ENCODE data around the gene SLC38A7. TPM values are rescaled to one million over a fixed set of nuclear protein-coding genes. Genes with fewer than 3 reads are reported as not detected.
"Not testable (repeated sequence)": the region's sequence is repeated elsewhere in the genome, so short reads cannot be mapped to it uniquely, and the experiment has no call there.

The SLC38A7 gene
- total RNA-seq, 1 experiment from 2014 or later: 22.2 TPM

DNA sequence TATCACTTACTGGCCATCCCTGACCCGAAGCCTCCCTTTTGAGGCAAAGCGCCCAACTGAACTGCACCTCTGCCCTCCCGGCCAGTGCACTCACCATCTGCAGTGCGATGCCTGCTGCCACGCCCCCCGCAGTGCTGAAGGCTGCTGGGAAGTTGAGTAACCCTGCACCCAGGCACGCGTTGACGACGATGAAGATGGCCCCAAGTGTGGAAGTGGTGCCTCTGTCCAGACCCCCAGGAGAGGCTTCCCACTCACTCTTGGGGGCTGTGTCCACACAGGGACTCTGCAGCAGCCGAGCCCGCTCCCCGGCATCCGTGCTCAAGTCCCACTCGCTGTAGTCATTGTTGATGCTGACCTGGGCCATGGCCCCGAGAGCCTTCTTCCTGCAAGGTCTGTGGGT is 4.8 kb downstream of the SLC38A7 start:
- no peak for DNase-seq (ENCODE audit: extremely low read depth, low read depth)

DNA sequence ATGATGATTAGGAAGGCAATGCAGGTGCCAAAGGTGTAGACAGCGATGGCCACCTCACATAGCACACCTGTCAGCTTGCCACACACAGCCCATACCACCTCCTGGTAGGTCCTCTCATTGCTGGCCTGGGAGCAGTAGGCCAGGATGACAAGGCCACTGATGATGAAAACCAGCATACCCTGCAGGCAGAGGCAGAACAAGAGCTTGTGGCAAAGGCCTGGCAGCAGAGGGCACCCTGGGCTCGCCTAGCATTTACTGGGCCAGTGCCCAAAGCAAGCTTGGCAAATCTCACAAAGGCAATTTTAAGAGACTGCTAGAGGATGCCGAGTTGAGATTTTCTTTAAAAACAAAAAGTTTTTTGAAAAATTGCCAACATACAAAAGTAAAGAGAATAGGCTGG is 5.9 kb downstream of the SLC38A7 start:
- DNase-seq (ENCODE audit: extremely low read depth, low read depth): peak; percentile 32

DNA sequence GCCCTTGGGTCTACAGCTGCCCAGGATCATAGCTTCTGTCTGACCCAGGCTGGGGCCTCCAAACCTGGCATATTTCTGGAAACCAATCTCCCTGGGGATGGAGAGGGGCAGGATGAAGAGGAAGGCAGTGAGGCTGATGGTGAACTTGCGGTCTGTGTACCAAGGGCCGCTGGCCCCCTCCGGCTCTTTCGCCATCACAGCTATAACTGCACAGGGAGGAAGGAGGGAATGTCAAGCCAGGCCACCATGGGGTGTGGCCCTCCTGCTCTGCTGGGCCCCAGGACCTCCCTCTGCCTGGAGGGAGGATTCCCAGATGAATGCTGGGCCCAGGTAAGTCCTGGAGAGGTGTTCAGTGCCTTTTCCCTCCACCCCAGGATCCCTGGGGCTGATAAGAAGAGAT is 6.3 kb downstream of the SLC38A7 start:
- DNase-seq (ENCODE audit: extremely low read depth, low read depth): no peak

DNA sequence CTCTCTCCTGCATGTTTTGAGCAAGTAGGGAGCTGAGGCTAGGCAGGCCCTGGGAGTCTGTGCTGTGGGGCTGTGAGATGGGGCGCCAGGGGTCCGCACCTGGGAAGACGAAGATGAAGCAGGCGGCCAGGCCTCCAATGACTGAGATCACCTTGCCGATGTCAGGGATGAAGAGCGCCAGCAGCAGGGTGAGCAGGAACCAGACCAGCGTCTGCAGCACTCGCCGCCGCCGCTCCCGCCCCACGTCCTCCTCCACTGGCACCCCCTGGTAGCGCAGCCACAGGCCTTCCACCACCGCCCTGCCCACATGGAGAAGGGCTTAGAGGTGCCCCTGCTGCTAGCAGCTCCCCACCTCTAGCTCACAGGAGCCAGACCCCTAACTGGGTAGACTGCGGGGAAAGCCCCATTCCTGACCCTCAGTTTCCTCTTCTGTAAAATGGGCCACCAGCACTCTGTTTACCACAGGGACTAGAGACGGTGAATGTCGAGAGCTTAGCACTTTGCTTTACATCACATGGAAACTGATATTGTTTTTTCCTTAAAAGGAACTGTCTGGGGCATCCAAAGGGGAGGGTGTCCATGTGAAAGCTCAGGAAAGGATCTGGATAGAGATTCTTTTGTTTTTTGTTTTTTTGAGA is 13.5 kb downstream of the SLC38A7 start:
- no peak for DNase-seq (ENCODE audit: extremely low read depth, low read depth)

DNA sequence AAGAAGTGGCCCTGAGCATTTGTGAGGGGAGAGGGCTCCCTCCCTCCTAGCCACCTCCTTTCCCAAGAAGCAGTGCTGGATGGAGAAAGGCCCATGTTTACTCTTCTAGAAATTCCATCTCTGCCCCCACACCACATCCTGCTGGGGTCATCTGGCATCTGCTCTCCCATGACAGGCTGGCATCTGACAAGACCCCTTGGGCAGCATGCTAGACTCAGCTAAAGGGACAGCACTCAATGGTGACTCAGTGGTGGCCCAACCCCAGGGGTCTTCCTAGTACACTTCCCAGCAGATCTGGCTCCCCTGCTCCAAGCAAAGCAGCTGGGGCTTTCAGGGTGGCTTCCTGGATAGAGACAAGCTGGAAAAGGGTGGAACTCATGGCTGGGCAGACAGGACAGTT is 14.4 kb downstream of the SLC38A7 start:
- DNase-seq (ENCODE audit: extremely low read depth, low read depth): no peak

DNA sequence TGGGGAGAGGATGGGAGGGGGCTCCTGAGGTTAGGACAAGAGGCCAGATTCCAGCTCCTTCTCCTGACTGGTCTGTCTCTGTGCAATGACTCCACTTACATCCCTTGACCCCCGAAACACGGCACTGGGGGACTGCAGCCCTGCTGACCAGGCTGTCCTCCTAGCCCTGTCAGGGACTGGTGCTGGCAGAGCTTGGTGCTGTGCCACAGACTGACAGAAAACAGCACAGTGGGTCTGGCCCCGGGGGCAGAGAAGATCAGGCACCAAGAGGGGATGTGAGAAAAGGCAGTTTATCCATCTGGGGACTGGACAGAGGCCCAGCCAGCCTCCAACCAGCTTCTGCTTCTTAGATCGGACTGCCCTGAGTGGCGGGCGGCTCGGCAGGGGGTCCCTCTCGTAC is 19.4 kb downstream of the SLC38A7 start:
- DNase-seq (ENCODE audit: extremely low read depth, low read depth): no peak

DNA sequence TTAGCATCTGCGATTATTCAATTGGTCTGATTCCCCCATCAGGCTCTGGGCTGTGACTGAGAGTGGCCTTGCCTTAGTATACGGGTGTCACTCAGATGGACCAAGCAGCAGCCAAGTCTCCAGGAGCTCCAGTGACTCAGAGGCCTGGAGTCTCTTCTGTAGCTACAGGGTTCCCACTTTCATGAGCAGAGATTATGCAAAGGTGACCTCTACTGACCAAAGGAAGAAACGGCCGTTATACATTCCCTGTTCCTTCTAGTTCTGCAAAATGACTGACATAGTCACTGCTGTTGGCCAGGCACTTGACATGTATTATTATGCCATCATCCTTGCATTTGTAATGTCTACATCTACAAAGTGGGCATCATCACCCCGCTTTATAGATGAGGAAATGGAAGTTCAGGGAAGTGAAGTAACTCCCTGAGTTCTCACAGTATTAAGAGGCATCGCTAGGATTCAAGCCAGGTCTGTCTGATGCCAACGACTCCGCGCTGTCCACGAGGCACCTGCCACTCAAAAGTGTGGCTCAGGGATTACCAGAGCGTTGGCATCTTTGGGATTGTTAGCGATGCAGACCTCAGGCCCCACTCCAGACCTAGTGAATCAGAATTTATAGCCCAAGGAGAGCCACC is 23.3 kb downstream of the SLC38A7 start:
- peak; percentile 94 for DNase-seq (ENCODE audit: extremely low read depth, low read depth)

DNA sequence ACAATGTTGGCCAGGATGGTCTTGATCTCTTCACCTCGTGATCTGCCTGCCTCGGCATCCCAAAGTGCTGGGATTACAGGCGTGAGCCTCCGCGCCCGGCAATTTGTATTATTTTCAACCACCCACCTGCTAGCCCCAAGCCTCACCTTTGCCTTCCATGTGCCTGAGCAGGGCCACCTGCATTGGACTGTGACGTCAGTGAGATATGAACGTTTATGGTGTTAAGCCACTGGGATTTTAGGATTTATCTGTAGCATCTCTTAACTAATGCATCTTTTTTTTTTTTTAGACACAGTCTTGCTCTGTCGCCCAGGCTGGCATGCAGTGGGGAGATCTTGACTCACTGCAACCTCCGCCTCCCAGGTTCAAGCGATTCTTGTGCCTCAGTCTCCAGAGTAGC is 24.7 kb downstream of the SLC38A7 start:
- DNase-seq (ENCODE audit: extremely low read depth, low read depth): not testable (repeated sequence)

DNA sequence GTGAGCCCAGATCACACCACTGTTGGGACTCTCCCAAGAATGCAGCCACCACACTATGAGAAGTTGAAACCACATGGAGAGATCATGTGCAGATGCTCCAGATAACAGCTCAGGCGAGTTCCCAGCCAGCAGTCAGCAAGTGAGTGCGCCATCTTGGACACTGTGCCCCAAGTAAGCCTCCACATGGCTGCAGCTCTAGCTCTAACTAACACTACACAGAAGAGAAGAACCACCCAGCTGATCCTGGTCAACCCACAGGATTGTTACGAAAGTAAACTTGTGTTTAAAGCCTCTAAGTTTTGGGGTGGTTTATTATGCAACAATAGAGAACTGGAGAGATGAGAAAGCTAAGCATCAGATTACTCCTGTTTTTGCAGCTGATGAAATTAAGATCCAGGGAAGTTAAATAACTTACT is 25.8 kb downstream of the SLC38A7 start:
- DNase-seq (ENCODE audit: extremely low read depth, low read depth): no peak

DNA sequence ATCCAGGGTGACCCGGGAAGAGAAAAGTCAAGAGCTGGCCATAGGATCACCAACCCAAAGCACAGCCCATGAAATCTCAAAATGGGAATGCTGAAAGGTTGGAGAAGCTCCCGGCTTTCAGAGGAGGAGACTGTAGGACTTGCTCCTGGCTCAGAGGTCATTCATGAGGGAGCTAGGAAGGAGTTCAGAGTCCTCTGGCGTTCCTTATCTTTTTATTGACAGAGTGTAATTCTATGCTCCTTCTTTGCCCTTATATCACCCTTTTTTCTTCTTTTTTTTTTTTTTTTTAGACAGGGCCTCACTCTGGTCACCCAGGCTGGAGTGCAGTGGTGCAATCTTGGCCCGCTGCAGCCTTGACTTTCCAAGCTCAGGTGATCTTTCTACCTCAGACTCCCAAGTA is 27.7 kb downstream of the SLC38A7 start:
- no peak for DNase-seq (ENCODE audit: extremely low read depth, low read depth)

DNA sequence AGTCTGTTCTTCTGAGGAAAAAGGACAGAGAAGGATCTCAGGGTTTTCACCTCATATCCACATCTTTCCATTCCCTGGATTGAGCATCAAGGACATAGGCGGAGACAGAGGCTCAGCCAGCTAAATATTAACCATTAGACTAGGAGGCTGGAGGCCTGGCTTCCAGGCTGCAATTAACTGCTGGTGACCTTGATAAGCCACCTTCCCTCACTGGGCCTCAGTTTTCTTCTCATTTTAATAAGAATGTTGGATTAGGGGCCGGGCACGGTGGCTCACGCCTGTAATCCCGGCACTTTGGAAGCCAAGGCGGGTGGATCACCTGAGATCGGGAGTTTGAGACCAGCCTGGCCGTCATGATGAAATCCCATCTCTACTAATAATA is 29.4 kb downstream of the SLC38A7 start:
- no peak for DNase-seq (ENCODE audit: extremely low read depth, low read depth)

DNA sequence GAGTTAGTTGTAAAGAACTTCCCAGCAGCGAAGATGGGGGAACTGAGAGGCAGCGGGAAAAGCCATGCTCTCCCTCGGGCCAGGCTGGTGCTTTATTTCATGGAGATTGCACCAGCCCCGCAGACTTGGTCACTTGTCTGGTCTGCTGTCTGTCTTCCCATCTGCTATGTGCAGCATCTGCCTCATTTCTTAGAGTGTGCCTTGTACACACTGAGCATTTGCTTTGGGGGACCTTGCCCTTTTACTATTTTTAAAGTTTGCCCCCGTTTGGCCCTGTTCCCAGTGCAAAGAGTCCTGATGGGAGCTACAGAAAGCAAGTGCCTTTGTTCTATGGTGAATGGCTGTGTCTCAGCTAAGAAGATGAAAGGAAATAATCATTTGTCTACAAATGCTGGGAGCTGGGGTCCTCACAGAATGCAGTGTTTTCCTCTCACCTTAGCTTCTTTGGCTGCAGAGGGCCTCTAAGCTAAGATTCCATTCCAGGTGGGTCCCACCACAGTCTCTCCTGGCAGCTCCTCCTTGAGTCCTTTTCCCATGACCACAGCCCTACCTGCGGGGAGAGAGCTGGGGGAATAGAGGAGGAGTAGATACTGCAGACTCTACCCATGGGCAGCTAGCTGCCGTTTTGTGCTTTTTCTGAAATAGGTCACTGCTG is 29.9 kb downstream of the SLC38A7 start:
- DNase-seq (ENCODE audit: extremely low read depth, low read depth): no peak

DNA sequence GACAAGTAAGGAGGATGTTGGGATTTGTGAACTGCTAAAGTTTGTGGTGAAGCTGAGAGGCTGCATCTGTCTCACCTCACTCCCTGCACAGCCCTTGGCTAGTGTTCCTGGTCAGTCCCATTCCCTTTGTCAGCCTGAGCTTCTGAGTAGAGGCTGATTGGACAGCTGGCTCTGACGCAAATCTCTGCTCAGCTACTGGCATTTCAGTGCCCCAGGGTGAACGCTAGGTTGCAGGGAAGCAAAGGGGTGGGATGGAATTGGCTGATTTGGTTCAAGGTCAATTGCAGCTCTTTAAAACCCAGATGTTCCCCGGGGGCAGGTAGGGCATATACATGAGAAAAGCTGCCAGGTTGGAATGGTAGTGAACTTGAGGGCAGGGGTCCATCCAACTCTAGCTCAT is 31.8 kb downstream of the SLC38A7 start:
- DNase-seq (ENCODE audit: extremely low read depth, low read depth): peak; percentile 58

DNA sequence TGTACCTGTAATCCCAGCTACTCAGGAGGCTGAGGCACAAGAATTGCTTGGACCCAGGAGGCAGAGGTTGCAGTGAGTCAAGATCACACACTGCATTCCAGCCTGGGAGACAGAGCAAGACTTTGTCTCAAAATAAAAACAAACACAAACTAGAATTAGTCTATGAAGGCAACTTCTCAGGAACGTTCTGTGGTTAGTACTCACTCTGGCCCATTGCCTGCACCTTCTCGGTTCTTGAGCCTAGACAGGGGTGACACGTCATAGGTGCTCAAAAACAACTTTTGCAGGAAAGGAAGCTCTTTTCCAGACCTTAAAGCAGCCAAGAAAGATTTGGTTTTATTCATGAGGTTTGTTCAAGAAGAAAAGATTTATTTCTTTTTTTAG is 32.6 kb downstream of the SLC38A7 start:
- DNase-seq (ENCODE audit: extremely low read depth, low read depth): no peak

DNA sequence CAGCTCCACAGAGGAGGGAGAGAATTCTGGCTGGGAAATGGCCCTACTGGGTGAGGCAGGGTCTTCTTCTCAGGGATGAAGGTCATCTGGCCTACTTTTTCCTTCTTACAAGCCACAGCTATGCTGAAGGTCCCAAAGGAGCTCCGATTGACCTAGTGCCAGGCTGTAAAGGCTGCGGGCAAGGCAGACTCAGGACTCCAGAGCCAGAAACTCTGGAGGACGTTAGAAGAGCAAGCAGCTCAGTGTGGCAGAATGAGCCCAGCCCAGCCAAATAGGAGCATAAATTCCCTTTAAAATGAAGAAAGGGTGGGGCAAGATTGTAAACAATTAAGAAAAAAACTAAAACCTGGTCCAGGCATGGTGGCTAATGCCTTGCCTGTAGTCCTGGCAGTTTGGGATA is 34.9 kb downstream of the SLC38A7 start:
- no peak for DNase-seq (ENCODE audit: extremely low read depth, low read depth)

DNA sequence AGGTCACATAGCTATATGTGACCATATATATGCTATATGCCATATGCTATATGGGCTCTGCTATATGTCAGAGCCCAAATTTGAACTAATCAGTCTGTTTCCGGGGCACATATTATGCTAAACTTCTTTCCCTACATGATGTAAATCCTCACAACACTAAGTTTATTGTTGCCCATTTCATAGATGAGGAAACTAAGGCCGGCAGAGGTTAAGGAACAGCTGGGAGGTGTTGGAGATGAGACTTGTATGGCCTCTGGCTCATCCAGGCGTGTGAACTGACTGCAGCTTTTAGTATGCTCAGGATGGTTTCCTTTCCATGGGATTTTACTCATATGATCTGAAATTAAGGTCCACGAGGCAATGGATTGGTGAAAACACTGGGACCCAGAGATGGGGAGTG is 37.5 kb downstream of the SLC38A7 start:
- no peak for DNase-seq (ENCODE audit: extremely low read depth, low read depth)

DNA sequence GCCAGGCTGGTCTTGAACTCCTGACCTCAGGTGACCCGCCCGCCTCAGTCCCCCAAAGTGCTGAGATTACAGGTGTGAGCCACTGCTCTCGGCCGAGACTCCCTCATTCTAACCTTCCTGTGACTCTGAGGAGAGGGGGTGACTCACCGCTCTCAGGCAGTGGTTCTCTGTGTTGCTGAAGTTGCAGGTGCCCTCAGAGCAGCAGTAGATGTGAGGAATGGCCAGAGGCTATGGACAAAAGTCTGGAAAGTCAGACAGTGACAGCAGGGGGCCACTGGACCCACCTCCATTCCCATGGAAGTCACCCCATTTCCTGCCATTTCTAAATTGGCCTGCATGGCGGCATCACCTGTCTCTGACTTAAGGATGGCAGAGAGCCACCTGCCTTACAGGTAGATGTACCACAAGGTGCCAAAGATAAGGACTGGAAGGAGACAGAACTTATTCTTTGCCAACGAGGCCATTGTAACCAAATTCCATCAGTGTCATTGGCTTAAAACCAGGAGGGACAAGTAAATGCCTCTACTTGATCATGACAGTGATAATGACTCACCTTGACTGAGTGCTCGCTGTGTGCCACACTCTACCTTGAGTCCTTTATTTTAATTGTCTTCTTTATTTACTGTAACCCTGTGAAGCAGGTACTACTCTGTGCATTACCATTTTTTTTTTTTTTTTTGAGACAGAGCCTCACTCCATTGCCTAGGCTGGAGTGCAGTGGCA is 39.6 kb downstream of the SLC38A7 start:
- no peak for DNase-seq (ENCODE audit: extremely low read depth, low read depth)

DNA sequence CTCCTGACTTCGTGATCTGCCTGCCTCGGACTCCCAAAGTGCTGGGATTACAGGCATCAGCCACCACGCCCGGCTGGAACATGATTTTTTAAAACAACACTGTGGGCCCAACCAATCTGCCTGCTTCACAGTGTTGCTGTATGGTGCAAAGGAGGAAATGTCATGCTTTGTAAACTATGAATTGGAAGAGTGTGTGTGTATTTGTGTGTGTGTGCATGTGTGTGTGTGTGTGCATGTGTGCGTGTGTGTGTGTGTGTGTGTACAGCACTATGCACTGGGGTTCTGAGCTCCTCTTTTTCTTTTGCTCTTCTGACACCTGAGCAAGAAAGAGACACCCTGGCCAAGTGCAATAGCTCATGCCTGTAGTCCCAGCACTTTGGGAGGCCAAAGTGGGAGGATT is 40.5 kb downstream of the SLC38A7 start:
- no peak for DNase-seq (ENCODE audit: extremely low read depth, low read depth)

DNA sequence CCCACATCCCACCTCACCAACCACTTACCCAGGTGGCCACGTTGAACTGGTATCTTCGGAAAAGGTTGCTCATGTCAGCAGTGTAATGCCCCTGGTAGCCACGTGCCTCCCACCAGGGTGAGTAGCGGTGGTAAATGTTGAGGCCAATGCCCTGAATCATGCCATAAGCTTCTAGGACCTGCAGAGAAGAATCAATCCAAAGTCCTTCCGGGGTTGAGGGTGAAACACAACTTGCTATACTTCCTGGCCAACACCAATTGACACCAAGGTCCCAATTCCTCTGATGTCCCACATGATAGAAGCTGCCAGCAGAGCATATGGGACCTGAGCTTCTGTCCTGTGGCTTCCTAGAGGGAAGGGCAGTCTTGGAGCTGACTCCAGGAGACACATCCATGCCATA is 43.6 kb downstream of the SLC38A7 start:
- DNase-seq (ENCODE audit: extremely low read depth, low read depth): no peak

DNA sequence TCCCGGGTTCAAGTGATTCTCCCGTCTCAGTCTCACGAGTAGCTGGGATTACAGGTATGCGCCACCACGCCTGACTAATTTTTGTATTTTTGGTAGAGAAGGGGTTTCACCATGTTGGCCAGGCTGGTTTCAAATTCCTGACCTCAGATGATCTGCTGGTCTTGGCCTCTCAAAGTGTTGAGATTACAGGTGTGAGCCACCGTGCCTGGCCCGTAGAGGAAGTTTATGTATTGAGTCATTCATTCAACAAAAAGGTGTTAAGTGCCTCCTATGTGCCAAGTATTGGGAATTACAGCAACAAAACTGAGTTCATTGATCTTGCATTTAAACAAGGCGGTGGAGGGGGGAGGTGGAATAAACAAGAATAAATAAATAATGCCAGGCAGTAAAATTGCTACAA is 44.7 kb downstream of the SLC38A7 start:
- DNase-seq (ENCODE audit: extremely low read depth, low read depth): no peak

DNA sequence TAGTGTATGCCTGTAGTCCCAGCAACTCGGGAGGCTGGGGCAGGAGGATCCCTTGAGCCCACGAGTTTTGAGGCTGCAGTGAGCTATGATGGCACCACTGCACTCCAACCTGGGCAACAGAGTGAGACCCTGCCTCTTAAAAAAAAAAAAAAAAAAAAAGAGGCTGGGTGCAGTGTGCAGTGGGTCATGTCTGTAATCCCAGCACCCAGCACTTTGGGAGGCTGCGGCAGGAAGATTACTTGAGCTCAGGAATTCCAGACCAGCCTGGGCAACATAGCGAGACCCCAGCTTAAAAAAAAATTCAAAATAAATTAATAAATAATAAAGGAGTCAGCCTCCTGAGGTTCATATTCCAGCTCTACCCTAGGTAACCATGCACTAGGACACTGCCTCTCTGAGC is 45.3 kb downstream of the SLC38A7 start:
- DNase-seq (ENCODE audit: extremely low read depth, low read depth): no peak
